Lower lobe of right lung (tissue), 2 donors: ENCODE data around the gene NLE1. TPM values are rescaled to one million over a fixed set of nuclear protein-coding genes. Genes with fewer than 3 reads are reported as not detected.
"Not testable (repeated sequence)": the region's sequence is repeated elsewhere in the genome, so short reads cannot be mapped to it uniquely, and the experiment has no call there.

ENCODE experiments used
- ATAC-seq, 2 donors: fragments of 200-7000 bp; cut with Tn5 transposase; one replicate each; pipeline ENCODE4 v1.9.1; 2020 to 2022; ENCODE audit warnings: mild to moderate bottlenecking in 2 of 2, moderate library complexity in 2 of 2
- DNase-seq: peaks from one replicate; pipeline ENCODE4 v3.0.0-alpha.2; 2020
- H3K27ac ChIP-seq: fragments of 200-600 bp; one replicate; pipeline ENCODE4 v1.8.0; 2022
- H3K27me3 ChIP-seq: fragments of 200-600 bp; one replicate; pipeline ENCODE4 v1.8.0; 2022; ENCODE audit warnings: low read depth
- H3K36me3 ChIP-seq: fragments of 200-600 bp; one replicate; pipeline ENCODE4 v1.8.0; 2022; ENCODE audit warnings: mild to moderate bottlenecking
- H3K4me1 ChIP-seq: fragments of 200-600 bp; one replicate; pipeline ENCODE4 v1.8.0; 2022
- H3K4me3 ChIP-seq: fragments of 200-600 bp; one replicate; pipeline ENCODE4 v1.8.0; 2022; ENCODE audit warnings: mild to moderate bottlenecking
- H3K9me3 ChIP-seq: fragments of 200-600 bp; one replicate; pipeline ENCODE4 v1.8.0; 2022
- intact Hi-C: fragments of 100-400 bp; cut with DNase I; formaldehyde crosslinking; loops from one replicate; pipeline ENCODE4 v1.11.0; 2022
- total RNA-seq: library from RNA; stranded (reverse); fragmentation: NEBNext Ultra II Directional; extraction: Animal tissue kit (Norgen Biotek cat#: 25700); gene quantifications from one replicate; pipeline ENCODE4 v1.2.1, GENCODE V29; 2021
- TF ChIP-seq, protein P1 (sequence below): fragments of 200-600 bp; IDR thresholded peaks from one replicate; pipeline ENCODE4 v1.8.0; 2022; ENCODE audit warnings: antibody characterized with exemption, mild to moderate bottlenecking
- donor health status: DM: no; HTN: yes; CAD: no; lungs with severe emphysema.

The NLE1 gene
- total RNA-seq, 1 donor from 2014 or later, result 9.0 TPM

DNA sequence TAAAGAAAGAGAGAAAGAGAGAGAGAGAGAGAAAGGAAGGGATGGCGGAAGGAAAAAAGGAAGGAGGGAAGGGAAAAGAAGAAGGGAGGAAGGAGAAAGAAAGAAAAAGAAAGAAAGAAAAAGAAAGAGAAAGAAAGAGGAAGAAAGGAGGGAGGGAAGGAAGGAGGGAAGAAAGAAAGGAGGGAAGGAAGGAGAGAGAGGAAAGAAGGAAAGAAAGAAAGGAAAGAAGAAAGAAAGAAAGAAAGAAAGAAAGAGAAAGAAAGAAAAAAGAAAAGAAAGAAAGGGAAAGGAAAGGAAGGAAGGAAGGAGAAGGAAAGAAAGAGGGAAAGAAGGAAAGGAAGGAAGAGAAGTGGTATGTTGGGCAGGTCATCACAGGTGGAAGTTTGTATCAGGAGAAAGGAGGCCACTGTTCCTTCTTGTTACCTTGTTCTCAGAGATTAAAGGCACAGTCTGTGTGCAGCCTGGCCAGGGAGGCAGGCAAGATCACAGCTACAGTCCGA, 32.8 kb upstream of the NLE1 start:
- no peaks in the 10 kb centered on the region for H3K36me3 ChIP-seq
- peaks cover 11% of the 10 kb centered on the region for H3K4me1 ChIP-seq
- ATAC-seq (no peak), DNase-seq (no peak)
- no peak overlapping the region for H3K27ac ChIP-seq
- H3K27me3 ChIP-seq, result no peaks in the 10 kb centered on the region
- H3K4me3 ChIP-seq, result no peak overlapping the region
- TF ChIP-seq, protein P1, sequence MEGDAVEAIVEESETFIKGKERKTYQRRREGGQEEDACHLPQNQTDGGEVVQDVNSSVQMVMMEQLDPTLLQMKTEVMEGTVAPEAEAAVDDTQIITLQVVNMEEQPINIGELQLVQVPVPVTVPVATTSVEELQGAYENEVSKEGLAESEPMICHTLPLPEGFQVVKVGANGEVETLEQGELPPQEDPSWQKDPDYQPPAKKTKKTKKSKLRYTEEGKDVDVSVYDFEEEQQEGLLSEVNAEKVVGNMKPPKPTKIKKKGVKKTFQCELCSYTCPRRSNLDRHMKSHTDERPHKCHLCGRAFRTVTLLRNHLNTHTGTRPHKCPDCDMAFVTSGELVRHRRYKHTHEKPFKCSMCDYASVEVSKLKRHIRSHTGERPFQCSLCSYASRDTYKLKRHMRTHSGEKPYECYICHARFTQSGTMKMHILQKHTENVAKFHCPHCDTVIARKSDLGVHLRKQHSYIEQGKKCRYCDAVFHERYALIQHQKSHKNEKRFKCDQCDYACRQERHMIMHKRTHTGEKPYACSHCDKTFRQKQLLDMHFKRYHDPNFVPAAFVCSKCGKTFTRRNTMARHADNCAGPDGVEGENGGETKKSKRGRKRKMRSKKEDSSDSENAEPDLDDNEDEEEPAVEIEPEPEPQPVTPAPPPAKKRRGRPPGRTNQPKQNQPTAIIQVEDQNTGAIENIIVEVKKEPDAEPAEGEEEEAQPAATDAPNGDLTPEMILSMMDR, result no peak
- H3K9me3 ChIP-seq, result no peaks in the 10 kb centered on the region
- intact Hi-C loops, result no loop called here

DNA sequence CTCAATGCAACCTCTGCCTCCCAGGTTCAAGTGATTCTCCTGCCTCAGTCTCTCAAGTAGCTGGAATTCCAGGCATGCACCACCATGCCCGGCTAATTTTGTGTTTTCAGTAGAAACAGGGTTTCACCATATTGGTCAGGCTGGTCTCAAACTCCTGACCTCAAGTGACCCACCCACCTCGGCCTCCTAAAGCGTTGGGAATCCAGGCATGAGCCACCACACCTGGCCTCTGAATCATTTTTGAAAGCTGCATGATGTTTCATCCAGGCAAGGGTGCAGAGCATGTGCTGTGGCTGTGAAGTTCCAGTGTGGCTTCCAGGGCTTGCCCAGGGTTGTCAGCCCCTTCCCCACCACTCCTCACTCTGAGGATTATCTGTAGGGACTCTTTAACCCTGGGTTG, 30.2 kb upstream of the NLE1 start:
- ATAC-seq, DNase-seq, intact Hi-C loops: not testable (repeated sequence)

DNA sequence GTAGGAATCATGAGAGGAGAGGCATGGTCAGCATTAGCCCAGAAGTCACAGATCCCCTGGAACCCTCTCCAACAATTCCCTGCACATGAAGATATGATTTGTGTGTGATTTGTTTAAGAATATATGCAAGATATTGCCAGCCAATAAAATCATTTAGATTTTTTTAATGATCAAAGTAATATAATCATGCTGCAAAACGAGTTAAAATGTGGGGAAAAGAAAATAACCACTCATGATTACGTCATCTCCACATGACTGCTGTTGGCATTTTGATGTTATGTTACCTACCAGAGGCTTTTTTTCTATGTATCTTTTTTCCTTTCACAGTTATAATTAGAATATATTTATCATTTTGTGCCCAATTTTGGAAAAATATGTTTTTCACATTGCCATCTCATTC, 29.7 kb upstream of the NLE1 start:
- Histone ChIP-seq H3K27me3 (no peaks in the 10 kb centered on the region), H3K27ac (no peak overlapping the region), H3K4me3 (no peak overlapping the region), H3K36me3 (no peaks in the 10 kb centered on the region), H3K4me1 (peaks cover 11% of the 10 kb centered on the region), H3K9me3 (no peaks in the 10 kb centered on the region)
- DNase-seq, result no peak
- ATAC-seq, result no peak
- intact Hi-C loops, result no loop called here
- TF ChIP-seq, protein P1, result no peak

More for the DNA sequence above, 30.2 kb upstream of the NLE1 start:
- not testable (repeated sequence) for H3K4me3 ChIP-seq, H3K36me3 ChIP-seq, H3K27ac ChIP-seq, H3K9me3 ChIP-seq, H3K27me3 ChIP-seq
- peaks cover 11% of the 10 kb centered on the region for H3K4me1 ChIP-seq

DNA sequence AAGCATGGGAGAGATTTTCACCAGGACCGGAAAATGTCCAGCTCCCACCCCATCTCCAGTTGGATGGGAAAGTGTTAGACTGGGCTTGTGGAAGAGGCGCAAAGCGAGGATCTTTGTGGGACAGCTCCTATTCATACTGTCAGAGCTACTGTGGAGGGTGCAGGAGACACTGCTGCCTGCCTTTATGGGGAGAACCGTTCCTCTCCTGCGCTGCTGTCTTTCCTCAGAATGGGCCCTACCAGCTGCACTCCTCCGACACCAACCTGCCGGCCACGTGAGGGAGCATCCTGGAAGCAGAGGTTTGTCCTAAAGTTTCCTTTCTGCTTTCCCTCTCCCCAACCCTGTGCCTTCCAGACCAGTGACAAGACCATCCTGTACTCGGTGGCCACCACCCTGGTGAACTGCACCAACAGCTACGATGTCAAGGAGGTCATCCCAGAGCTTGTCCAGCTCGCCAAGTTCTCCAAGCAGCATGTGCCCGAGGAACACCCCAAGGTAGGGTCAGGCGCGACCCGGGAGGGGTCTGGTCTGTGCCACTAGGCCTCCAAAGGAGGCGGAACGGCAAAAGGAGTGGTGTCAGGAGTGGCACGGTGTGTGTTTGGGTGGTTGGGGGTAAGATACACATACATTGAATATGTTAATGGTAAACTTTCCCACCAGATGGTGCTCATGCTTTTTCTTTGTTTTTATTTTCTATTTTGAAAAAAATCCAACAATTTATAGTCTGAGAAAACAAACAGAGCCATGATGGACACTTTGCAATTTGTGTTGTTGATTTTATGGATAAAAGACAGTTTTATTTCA, 29.1 kb upstream of the NLE1 start:
- no peak for DNase-seq
- TF ChIP-seq, protein P1, result peak; percentile 42
- Histone ChIP-seq H3K36me3 (no peaks in the 10 kb centered on the region), H3K4me1 (peaks cover 11% of the 10 kb centered on the region), H3K9me3 (no peaks in the 10 kb centered on the region), H3K27ac (no peak overlapping the region), H3K27me3 (no peaks in the 10 kb centered on the region), H3K4me3 (no peak overlapping the region)
- intact Hi-C loops, result no loop called here
- peak in 1 of 2 donors; percentile 31 for ATAC-seq

DNA sequence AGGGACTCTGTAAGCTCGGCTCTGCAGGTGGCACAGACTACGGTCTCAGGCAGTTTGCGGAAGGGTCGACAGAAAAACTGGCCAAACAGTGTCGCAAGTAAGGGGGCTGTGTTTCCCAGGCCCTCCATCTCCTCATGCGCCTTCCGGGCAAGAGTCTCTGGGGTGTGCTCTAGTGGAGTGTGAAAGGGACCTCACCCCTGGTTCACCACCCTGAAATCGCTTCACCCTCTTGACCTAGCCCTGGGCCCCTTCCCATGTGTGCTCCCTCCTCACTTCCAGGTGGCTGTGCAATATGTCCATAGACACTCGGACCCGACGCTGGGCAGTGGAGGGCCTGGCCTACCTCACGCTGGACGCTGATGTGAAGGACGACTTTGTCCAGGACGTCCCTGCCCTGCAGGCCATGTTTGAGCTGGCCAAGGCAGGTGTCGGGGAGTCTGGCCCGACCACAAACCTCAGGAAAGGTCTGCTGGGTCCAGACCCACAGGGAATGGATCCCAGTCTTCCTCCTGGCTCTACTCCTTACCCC, 27.8 kb upstream of the NLE1 start:
- Histone ChIP-seq H3K4me3 (no peak overlapping the region), H3K36me3 (no peaks in the 10 kb centered on the region), H3K9me3 (no peaks in the 10 kb centered on the region), H3K4me1 (peaks cover 11% of the 10 kb centered on the region), H3K27me3 (no peaks in the 10 kb centered on the region), H3K27ac (no peak overlapping the region)
- TF ChIP-seq, protein P1, result no peak
- intact Hi-C loops, result no loop called here
- ATAC-seq (peak in 1 of 2 donors; percentile 6), DNase-seq (no peak)

DNA sequence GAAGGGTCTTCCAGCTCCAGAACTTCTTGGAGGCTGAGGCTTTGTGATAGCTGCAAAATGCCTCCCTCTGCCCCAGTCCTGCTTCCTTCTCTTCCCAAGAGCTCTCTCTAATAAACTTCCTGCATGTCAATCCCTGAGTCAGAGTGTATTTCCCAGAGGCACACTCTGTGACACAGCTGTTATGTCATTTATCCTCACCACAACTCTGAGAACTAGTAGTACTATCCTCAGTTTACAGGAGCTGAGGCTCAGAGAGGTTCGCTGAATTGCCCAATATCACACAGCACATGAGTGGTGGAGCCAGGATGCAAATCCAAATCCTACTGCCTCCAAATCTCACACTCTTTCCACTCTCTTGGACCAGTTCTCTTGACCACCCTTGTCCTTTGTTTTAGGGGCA, 25.6 kb upstream of the NLE1 start:
- H3K4me1 ChIP-seq, result peaks cover 11% of the 10 kb centered on the region
- TF ChIP-seq, protein P1, result no peak

More for the DNA sequence above, 25.6 kb upstream of the NLE1 start:
- ATAC-seq (no peak), DNase-seq (no peak)
- no peak overlapping the region for H3K27ac ChIP-seq
- H3K27me3 ChIP-seq, result no peaks in the 10 kb centered on the region
- H3K36me3 ChIP-seq, result no peaks in the 10 kb centered on the region
- H3K9me3 ChIP-seq, result no peaks in the 10 kb centered on the region
- intact Hi-C loops, result no loop called here
- H3K4me3 ChIP-seq, result no peak overlapping the region
